ELF-1 (cell line): ENCODE data around the gene MINK1.
A peak's percentile ranks its signal among the peaks of the same experiment; 100 is the strongest.

Experiments
- DNase-seq: peaks from one replicate; pipeline ENCODE4 v3.0.0-alpha.2; 2016; ENCODE audit warnings: low read depth, low spot score

MINK1 gene

DNA sequence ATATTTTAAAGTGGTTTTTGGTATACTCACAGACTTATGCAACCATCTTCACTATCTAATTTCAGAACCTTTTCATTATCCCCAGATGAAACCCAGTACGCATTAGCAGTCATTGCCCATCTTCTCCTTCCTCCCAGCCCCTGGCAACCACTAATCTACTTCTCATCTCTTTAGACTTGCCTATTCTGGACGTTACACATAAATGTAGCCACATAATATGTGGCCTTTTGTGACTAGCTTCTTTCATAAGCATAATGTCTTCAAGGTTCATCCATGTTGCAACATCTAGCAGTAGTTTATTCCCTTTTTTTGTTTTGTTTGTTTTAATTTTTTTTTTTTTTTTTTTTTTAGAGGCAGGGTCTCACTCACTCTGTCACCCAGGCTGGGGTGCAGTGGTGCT is 37.7 kb downstream of the MINK1 start:
- no peak for DNase-seq

DNA sequence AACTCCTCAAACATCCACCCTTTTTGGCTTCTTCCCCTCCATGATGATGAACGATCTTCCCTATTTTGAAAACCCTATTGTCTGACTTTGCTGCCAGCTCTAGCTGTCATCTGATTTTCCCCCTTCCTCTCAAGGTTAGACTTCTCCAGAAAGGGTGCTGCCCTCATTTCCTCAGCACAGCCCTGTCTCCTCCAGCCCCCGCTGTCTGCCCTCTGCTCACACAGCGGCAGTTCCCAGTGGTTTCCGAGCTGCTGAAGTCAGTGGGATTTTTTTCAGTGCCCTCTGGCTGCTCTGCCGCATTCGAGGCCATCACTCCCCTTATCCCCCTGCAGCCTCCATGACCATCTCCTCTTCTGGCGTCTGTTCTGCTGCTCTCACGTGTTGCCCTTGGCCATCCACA is 39.6 kb downstream of the MINK1 start:
- DNase-seq = peak; percentile 24

- no peak for DNase-seq
Observed at GRCh38 chr17:4877089-4877488, 43.9 kb downstream of the MINK1 start.

GRCh38 chr17:4879601-4880000 is 46.5 kb downstream of the MINK1 start:
- no peak for DNase-seq

DNA sequence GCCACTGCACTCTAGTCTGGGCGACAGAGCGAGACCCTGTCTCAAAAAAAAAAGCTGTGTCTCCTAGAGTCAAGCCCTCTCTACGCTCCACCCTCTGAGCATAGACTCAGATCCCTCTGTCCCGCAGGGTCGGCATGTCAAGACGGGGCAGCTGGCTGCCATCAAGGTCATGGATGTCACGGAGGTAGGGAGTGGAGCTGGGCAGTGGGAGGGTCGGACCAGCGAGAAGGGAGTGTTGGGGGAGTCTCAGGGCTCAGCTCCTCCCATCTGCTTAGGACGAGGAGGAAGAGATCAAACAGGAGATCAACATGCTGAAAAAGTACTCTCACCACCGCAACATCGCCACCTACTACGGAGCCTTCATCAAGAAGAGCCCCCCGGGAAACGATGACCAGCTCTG is 47.7 kb downstream of the MINK1 start:
- no peak for DNase-seq

DNA sequence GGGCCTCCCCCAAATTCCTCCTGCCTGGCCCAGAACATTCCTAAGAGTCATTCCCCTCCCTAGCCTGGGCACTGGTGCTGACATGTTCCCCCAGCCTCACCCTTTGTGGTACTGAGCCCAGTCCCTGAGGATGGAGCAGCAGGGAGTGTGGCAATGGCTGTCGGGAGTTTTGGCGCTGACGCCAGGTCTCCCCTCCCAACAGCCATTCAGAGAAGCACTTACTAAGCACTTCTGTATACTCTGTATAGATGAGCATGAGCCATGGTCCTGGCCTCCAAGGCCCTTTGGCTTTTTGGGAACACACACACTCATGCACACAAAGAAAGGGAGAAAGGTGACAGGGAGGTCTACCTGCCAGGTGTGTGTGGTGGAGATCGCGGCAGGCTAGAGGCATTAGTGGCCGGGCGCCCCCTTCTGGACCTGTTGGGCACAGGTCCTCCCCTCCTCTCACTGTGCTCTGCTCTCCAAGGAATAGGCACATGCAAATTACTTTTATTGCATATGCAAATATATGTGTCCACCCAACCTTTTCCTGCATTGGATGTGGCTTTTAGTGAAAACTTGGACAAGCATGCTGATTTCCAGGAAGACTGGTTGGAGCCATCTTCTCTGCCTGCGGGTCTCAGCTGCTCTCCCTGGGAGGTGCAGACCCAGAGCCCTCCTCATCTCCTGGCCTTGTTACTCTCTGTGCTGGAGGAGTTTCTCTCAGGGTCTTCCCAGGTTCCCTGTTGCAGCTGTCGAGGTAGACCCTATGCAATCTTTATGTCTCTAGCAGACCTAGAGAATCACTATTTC is 48.8 kb downstream of the MINK1 start:
- peak; percentile 87 for DNase-seq

DNA sequence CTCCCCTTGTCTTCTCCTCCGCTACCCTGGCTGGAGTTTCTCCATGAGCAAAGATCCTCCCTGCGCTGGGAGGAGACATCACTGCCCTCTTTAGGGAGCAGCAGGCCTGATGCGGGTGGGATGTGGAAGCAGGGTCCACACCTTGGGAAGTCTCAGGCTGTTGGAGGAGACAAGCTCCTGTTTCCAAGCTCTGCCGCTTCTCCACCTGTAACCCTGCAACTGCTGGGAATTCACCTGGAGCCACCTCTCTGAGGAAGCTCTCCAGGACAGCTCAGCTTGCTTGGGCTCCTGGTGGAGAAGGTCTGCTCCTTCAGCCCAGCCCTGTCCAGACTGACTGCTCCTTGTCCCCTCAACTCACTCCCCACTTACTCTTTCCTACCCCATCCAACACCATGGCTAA is 51.3 kb downstream of the MINK1 start:
- DNase-seq = no peak

- DNase-seq = no peak
Observed at GRCh38 chr17:4886830-4887229, 53.7 kb downstream of the MINK1 start.

GRCh38 chr17:4887581-4887980 is 54.4 kb downstream of the MINK1 start:
- no peak for DNase-seq

DNA sequence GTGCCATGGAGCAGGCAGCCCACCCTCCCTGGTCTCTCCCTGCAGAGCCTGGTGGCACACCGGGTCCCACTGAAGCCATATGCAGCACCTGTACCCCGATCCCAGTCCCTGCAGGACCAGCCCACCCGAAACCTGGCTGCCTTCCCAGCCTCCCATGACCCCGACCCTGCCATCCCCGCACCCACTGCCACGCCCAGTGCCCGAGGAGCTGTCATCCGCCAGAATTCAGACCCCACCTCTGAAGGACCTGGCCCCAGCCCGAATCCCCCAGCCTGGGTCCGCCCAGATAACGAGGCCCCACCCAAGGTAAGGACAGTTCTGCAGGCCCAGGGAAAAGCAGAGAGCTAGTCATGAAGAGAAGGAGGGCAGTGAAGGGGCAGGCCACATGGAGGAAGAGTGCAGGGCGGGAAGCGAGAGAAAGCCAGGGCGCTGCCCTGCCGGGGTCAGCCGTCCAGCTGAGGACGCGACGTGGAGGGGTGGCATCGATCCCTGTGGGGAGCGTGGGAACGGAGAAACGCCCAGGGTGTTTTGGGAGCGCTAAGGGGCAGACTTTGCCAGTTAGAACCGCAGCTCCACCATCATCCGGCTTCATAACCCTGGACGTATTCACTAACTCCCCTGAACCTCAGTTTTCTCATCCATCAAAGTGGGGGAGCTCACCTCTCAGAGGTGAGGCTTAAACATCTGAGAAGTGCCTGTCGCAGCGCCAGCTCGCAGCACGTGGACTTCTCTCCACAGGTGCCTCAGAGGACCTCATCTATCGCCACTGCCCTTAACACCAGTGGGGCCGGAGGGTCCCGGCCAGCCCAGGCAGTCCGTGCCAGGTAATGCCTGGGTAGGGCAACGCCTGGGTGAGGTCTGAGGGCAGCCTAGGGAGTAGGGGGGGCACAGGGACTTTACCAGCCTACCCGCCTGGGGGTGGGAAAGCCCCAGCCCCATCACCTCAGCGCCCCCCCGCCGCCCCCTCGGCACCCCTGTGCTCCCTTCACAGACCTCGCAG is 58.6 kb downstream of the MINK1 start:
- DNase-seq = no peak

- no peak for DNase-seq
Observed at GRCh38 chr17:4892499-4893221, 59.5 kb downstream of the MINK1 start.

- no peak for DNase-seq
Observed at GRCh38 chr17:4893272-4893671, 60.1 kb downstream of the MINK1 start.

DNA sequence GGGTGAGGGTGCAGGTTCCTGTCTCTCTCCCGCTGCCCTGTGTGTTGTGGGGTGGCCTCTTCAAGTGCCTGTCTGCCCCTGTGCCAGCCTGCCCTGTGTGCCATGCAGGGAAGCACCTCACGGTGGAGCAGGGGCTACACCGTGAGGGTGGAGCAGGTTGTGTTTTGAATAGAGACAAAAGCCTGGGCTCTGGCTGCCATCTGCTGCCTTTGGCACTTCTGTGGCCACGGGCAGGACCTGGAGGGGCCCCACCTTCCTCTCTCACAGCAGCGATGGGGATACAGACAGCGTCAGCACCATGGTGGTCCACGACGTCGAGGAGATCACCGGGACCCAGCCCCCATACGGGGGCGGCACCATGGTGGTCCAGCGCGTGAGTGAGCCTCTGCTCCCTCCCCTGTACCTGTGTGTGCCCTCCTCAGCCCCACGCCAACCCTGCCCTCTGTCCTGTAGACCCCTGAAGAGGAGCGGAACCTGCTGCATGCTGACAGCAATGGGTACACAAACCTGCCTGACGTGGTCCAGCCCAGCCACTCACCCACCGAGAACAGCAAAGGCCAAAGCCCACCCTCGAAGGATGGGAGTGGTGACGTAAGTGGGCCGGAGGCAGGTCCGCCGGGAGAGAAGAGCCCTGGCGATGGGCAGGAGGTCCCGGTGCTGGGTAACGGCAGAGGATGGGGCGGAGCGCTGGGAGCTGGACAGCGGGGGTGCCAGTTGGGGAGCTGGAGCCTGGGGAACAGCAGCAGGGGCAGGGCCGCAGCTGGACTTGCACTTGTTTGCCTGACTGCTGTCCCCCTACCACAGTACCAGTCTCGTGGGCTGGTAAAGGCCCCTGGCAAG is 60.8 kb downstream of the MINK1 start:
- DNase-seq = no peak

- DNase-seq = no peak
Observed at GRCh38 chr17:4895121-4895520, 62.0 kb downstream of the MINK1 start.

- peak; percentile 79 for DNase-seq
Observed at GRCh38 chr17:4895657-4896331, 62.7 kb downstream of the MINK1 start.

DNA sequence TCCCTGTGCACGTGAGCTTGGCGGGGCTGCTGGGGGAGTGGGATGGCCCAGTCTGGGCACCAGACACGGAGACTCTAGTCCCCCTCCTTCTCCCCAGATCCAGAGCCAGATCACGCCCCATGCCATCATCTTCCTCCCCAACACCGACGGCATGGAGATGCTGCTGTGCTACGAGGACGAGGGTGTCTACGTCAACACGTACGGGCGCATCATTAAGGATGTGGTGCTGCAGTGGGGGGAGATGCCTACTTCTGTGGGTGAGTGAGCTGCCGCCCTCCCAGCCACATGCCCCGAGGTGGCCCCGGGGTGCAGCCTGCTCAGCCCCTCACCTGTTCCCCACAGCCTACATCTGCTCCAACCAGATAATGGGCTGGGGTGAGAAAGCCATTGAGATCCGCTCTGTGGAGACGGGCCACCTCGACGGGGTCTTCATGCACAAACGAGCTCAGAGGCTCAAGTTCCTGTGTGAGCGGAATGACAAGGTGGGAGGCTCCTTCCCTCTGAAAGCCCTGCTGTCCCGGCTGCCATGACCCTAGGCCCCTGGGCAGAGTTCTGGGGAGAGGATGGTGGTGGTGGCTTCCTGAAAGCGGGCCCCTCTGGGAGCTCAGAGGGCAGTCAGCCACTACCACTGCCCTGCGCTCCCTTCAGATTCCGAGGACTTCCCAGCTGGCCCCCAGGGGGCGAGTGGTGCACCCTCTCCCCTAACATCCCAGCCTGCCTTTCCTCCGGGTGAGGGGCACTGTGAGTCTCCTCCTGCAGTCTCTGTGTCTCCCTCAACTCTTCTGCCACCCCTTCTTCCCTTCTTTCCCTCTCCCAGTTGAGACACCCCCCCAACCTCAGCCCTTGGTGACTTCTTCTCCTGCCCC is 63.4 kb downstream of the MINK1 start:
- no peak for DNase-seq

DNA sequence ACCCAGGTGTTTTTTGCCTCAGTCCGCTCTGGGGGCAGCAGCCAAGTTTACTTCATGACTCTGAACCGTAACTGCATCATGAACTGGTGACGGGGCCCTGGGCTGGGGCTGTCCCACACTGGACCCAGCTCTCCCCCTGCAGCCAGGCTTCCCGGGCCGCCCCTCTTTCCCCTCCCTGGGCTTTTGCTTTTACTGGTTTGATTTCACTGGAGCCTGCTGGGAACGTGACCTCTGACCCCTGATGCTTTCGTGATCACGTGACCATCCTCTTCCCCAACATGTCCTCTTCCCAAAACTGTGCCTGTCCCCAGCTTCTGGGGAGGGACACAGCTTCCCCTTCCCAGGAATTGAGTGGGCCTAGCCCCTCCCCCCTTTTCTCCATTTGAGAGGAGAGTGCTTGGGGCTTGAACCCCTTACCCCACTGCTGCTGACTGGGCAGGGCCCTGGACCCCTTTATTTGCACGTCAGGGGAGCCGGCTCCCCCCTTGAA is 64.1 kb downstream of the MINK1 start:
- DNase-seq = no peak

- no peak for DNase-seq
Observed at GRCh38 chr17:4897785-4898184, 64.6 kb downstream of the MINK1 start.

DNA sequence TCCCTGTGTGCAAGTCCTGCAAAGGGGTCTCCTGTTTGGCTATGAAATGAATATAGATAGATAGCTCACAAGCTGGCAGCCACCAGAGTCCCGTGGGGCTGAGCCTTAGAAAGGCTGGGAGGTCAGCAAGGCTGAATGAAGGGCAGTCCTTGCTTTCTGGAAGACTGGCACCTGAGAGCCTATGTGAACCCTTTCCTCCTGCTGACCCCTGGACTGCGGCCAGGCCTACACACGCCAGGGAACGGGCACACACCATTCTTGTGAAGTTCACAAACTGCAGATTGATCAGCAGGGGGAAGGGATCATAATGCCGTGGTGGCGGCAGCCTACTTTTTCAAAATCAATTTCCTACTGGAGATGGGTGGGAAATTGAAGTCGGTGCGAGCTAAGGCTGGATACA is 65.2 kb downstream of the MINK1 start:
- DNase-seq = no peak
